Caco-2 (cell line): Measurements from ENCODE around the gene TARBP1. TPM values are rescaled to one million over a fixed set of nuclear protein-coding genes. Genes with fewer than 3 reads are reported as not detected.

Source experiments
- BruUV-seq: library from RNA; stranded (reverse); fragments of 400-500 nt; replicated peaks from 2 replicates; lab custom pipeline; 2021; lab: Mats Ljungman, UMichigan
- CTCF ChIA-PET: fragments of 300-600 bp; sonication (Branson Sonifier 250); formaldehyde crosslinking; loops from one replicate; lab custom pipeline; 2022; ENCODE audit warnings: antibody characterized with exemption; lab: Charles Lee
- POLR2A ChIA-PET: fragments of 300-600 bp; sonication (Branson Sonifier 250); formaldehyde crosslinking; loops from one replicate; lab custom pipeline; 2022; ENCODE audit warnings: antibody characterized with exemption; lab: Charles Lee
- DNase-seq, 2 experiments: peaks; one replicate each; pipeline versions ENCODE4 v3.0.0 to v3.0.0-alpha.2; 2020 to 2022
- H3K27me3 ChIP-seq: replicated peaks from 2 replicates; pipeline ENCODE4 v1.6.0; 2011; ENCODE audit warnings: low read length; ENCODE audit not compliant: control insufficient read depth, insufficient read depth
- H3K36me3 ChIP-seq: 2 replicates; pipeline ENCODE4 v1.5.1; 2011; ENCODE audit warnings: low read length; ENCODE audit not compliant: control insufficient read depth, insufficient read depth
- H3K4me1 ChIP-seq: fragments of 250-450 bp; sonication (Bioruptor Pico); 2 replicates; pipeline ENCODE4 v1.5.1; 2020; ENCODE audit warnings: mild to moderate bottlenecking
- H3K4me3 ChIP-seq: 2 replicates; pipeline ENCODE4 v1.5.1; 2011; ENCODE audit warnings: low read depth, mild to moderate bottlenecking, control low read depth, low read length
- H3K9me3 ChIP-seq: fragments of 250-450 bp; sonication (Bioruptor Pico); 2 replicates; pipeline ENCODE4 v1.5.1; 2020; ENCODE audit warnings: mild to moderate bottlenecking, moderate library complexity
- H3K27ac Mint-ChIP-seq: one replicate; pipeline ENCODE4 v1.8.0; 2022; ENCODE audit warnings: mixed read lengths; ENCODE audit not compliant: unreplicated experiment
- H3K27me3 Mint-ChIP-seq: one replicate; pipeline ENCODE4 v1.8.0; 2022; ENCODE audit warnings: mixed read lengths; ENCODE audit not compliant: insufficient read depth, unreplicated experiment
- H3K36me3 Mint-ChIP-seq: one replicate; pipeline ENCODE4 v1.8.0; 2022; ENCODE audit warnings: mild to moderate bottlenecking, mixed read lengths; ENCODE audit not compliant: insufficient read depth, unreplicated experiment
- H3K4me1 Mint-ChIP-seq: one replicate; pipeline ENCODE4 v1.8.0; 2022; ENCODE audit warnings: low read depth, mixed read lengths; ENCODE audit not compliant: unreplicated experiment
- H3K4me3 Mint-ChIP-seq: one replicate; pipeline ENCODE4 v1.8.0; 2022; ENCODE audit warnings: mild to moderate bottlenecking, moderate library complexity, mixed read lengths; ENCODE audit not compliant: unreplicated experiment
- H3K9me3 Mint-ChIP-seq: one replicate; pipeline ENCODE4 v1.8.0; 2022; ENCODE audit warnings: mixed read lengths; ENCODE audit not compliant: unreplicated experiment
- intact Hi-C: fragments of 100-400 bp; cut with micrococcal nuclease; formaldehyde crosslinking; loops from one replicate; pipeline ENCODE4 v1.10.0; 2022; ENCODE audit not compliant: unreplicated experiment
- total RNA-seq: library from RNA; stranded (reverse); gene quantifications from 2 replicates; pipeline ENCODE4 v1.2.3, GENCODE V29; 2022
- TF ChIP-seq, protein P1 (sequence below), 2 experiments: fragments of 200-600 bp in 1 of 2; IDR thresholded peaks; 1 replicate in 1 of 2; 2 replicates in 1 of 2; pipeline versions ENCODE4 v1.5.1 to v1.8.0; 2011 to 2022; ENCODE audit warnings: antibody characterized with exemption in 1 of 2, control low read depth in 1 of 2, inconsistent platforms in 1 of 2, low read depth in 1 of 2, low read length in 1 of 2, mild to moderate bottlenecking in 1 of 2, moderate library complexity in 1 of 2; ENCODE audit not compliant: insufficient read depth in 1 of 2, severe bottlenecking in 1 of 2, unreplicated experiment in 1 of 2

TARBP1 gene
- total RNA-seq, 1 experiment from 2014 or later, result 37.0 TPM

DNA sequence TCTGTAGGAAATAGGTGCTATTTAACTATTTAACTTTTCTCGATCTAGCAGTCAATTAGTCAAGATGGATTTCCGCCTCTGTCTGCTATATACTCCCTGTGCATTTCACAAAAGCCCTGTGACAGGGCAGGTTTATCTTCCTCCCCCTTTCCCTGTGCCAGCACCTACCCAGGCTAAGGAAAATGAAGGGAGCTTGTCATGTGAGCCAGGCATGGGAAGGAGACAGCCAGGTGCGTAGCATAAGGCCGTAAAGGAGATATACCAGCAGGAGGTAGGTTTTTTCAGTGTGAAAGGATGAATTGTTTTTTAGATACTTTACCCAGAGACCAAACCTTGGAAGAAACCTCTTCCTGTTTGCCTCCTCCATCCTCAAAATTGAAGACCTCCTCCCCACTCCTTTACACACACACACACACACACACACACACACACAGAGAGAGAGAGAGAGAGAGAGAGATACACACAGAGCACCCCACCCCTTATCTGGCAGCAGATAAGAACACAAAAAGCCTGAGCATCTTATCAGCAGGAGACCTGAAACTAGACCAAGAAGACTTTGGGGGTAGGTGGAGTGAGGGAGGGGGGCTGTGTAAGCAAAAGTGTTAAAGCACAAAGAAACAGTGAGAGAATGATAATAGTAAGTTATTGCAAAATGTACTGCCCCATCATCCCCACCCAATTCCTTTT, 12.0 kb upstream of the TARBP1 start:
- H3K4me1 Mint-ChIP-seq, result peaks cover 10% of the 10 kb centered on the region
- peaks cover 8% of the 10 kb centered on the region for H3K36me3 Mint-ChIP-seq
- Histone ChIP-seq H3K9me3 (no peaks in the 10 kb centered on the region), H3K4me3 (no peak overlapping the region), H3K27me3 (no peaks in the 10 kb centered on the region), H3K36me3 (no peaks in the 10 kb centered on the region), H3K4me1 (peaks cover 27% of the 10 kb centered on the region)
- BruUV-seq, result no TSS peak
- peak; percentile 73 to 76 for DNase-seq
- H3K27ac Mint-ChIP-seq, result peak overlapping the region; percentile 48
- TF ChIP-seq, protein P1, sequence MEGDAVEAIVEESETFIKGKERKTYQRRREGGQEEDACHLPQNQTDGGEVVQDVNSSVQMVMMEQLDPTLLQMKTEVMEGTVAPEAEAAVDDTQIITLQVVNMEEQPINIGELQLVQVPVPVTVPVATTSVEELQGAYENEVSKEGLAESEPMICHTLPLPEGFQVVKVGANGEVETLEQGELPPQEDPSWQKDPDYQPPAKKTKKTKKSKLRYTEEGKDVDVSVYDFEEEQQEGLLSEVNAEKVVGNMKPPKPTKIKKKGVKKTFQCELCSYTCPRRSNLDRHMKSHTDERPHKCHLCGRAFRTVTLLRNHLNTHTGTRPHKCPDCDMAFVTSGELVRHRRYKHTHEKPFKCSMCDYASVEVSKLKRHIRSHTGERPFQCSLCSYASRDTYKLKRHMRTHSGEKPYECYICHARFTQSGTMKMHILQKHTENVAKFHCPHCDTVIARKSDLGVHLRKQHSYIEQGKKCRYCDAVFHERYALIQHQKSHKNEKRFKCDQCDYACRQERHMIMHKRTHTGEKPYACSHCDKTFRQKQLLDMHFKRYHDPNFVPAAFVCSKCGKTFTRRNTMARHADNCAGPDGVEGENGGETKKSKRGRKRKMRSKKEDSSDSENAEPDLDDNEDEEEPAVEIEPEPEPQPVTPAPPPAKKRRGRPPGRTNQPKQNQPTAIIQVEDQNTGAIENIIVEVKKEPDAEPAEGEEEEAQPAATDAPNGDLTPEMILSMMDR (IDR thresholded peaks at IDR 0.05; ENCODE audit: insufficient read depth in 1 of 2, low read depth in 1 of 2, low read length in 1 of 2, severe bottlenecking in 1 of 2, unreplicated experiment in 1 of 2), result no peak
- no peaks in the 10 kb centered on the region for H3K9me3 Mint-ChIP-seq
- ChIA-PET POLR2A (no interaction called here), CTCF (interaction anchor here (0.8 kb wide), 1 partner anchor 121 kb away, joined by 3 read pairs; no protein-coding TSS in a partner anchor)
- H3K27me3 Mint-ChIP-seq, result no peaks in the 10 kb centered on the region
- H3K4me3 Mint-ChIP-seq, result peak overlapping the region; percentile 32
- intact Hi-C loops, result loop anchor here (10.0 kb wide), 1 partner anchor 384 kb away; no protein-coding TSS in a partner anchor

DNA sequence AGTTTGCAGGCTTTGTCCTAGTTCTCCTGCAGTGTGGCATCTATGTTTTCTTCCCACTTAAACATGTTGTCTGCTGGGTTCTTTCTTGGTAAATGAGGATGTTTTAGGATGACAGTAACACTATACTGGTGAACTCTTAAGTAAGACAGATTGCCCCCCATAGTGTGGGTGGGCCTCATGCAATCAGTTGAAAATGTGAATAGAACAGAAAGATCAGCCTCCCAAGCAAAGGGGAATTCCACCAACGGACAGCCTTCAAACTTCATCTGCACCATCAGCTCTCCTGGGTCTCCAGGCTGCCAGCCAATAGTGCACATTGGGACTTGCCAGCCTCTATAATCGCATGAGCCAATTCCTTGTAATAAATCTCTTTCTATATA, 10.7 kb upstream of the TARBP1 start:
- Histone ChIP-seq H3K27me3 (no peaks in the 10 kb centered on the region), H3K9me3 (no peaks in the 10 kb centered on the region), H3K4me1 (peaks cover 27% of the 10 kb centered on the region), H3K4me3 (no peak overlapping the region), H3K36me3 (no peaks in the 10 kb centered on the region)
- BruUV-seq, result no TSS peak
- CTCF ChIA-PET, result interaction anchor here (0.6 to 1.4 kb wide), 4 partner anchors 9 to 467 kb away, joined by 3 to 5 read pairs (median 4); no protein-coding TSS in a partner anchor
- Mint-ChIP-seq H3K27me3 (no peaks in the 10 kb centered on the region), H3K27ac (no peak overlapping the region), H3K4me3 (no peak overlapping the region), H3K9me3 (no peaks in the 10 kb centered on the region), H3K4me1 (peaks cover 10% of the 10 kb centered on the region), H3K36me3 (peaks cover 8% of the 10 kb centered on the region)
- intact Hi-C loops, result loop anchor here (10.0 kb wide), 1 partner anchor 385 kb away; no protein-coding TSS in a partner anchor
- no peak for DNase-seq
- TF ChIP-seq, protein P1 (IDR thresholded peaks at IDR 0.05; ENCODE audit: insufficient read depth in 1 of 2, low read depth in 1 of 2, low read length in 1 of 2, severe bottlenecking in 1 of 2, unreplicated experiment in 1 of 2), result no peak
- POLR2A ChIA-PET, result no interaction called here

DNA sequence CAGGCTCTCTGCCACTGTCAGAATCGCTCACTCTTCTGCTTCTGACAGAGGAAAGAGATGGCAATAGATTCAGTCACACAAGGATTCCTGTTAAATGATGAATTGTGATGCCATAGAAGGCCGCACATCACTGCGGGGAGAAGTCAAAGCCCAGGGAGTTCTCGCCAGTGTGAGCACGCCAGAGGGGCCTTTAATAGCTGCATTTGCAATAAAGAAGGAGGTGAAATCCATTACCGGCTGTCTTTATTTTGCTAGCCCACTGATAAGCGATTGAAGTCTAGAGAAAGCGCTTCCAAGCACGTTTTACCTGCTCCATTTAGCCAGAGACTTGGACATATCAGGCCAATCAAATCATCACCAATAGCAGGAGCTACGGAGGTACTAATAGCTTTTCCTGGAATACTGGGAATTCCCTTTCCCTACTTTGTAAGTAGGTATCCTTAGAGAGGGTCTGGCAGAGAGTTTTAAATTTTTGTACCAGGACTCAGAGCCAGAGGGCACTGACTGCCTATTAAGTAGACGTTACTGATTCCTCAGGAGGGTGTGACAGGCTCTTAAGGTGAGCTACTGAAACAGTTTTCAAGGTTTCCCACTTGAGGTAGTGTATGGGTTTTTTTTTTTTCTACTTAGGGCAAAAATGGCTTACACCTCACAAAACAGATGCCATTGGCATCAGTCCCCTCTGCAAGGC, 10.2 kb upstream of the TARBP1 start:
- Histone ChIP-seq H3K4me3 (no peak overlapping the region), H3K4me1 (peaks cover 27% of the 10 kb centered on the region), H3K27me3 (no peaks in the 10 kb centered on the region), H3K36me3 (no peaks in the 10 kb centered on the region), H3K9me3 (no peaks in the 10 kb centered on the region)
- ChIA-PET POLR2A (interaction anchor here (0.5 kb wide), 1 partner anchor 235 kb away, joined by 4 read pairs; no protein-coding TSS in a partner anchor), CTCF (interaction anchor here (0.6 to 1.4 kb wide), 4 partner anchors 10 to 468 kb away, joined by 3 to 5 read pairs (median 4); no protein-coding TSS in a partner anchor)
- Mint-ChIP-seq H3K27ac (no peak overlapping the region), H3K9me3 (no peaks in the 10 kb centered on the region), H3K4me1 (peaks cover 10% of the 10 kb centered on the region), H3K27me3 (no peaks in the 10 kb centered on the region), H3K4me3 (no peak overlapping the region), H3K36me3 (peaks cover 8% of the 10 kb centered on the region)
- TF ChIP-seq, protein P1 (IDR thresholded peaks at IDR 0.05; ENCODE audit: insufficient read depth in 1 of 2, low read depth in 1 of 2, low read length in 1 of 2, severe bottlenecking in 1 of 2, unreplicated experiment in 1 of 2), result no peak
- DNase-seq, result no peak
- intact Hi-C loops, result no loop called here
- no TSS peak for BruUV-seq
